A549 (cell line): Measurements from ENCODE around the gene GSTK1. TPM values are rescaled to one million over a fixed set of nuclear protein-coding genes. Genes with fewer than 3 reads are reported as not detected.

Experiments
- ATAC-seq, 2 experiments: fragments of 200-7000 bp in 1 of 2; fragments of >200 bp in 1 of 2; cut with Nextera tagmentation in 1 of 2; cut with Tn5 transposase in 1 of 2; 3 replicates each; pipeline versions ENCODE4 v1.8.0 to v1.9.1; 2018 to 2020; ENCODE audit warnings: mild to moderate bottlenecking in 1 of 2, moderate library complexity in 1 of 2
- CTCF ChIA-PET: fragments of 300-600 bp; sonication (Branson Sonifier 250); formaldehyde crosslinking; extraction: SDS; loops from one replicate; lab custom pipeline; 2021; ENCODE audit warnings: antibody characterized with exemption, inconsistent platforms; lab: Yijun Ruan, JAX
- POLR2A ChIA-PET: fragments of 350-600 bp; formaldehyde crosslinking; extraction: SDS; loops from one replicate; lab custom pipeline; 2021; ENCODE audit warnings: antibody characterized with exemption, inconsistent platforms; lab: Yijun Ruan, JAX
- DNase-seq, 2 experiments: peaks; one replicate each; pipeline versions ENCODE4 v3.0.0 to v3.0.0-alpha.2; 2011 to 2016; ENCODE audit warnings: low read depth in 1 of 2, low spot score in 1 of 2
- FAIRE-seq: peaks from 2 replicates; lab custom pipeline; 2011; peaks lifted over from hg19 to GRCh38; lab: Jason Lieb, UNC
- H3K27ac ChIP-seq, 2 experiments: fragments of >200 bp; sonication (Bioruptor Twin); formaldehyde crosslinking; 3 replicates each; pipeline ENCODE4 v1.5.1; 2016 to 2017
- H3K4me1 ChIP-seq: fragments of >200 bp; sonication (Bioruptor Twin); formaldehyde crosslinking; 3 replicates; pipeline ENCODE4 v1.6.1; 2016
- H3K4me2 ChIP-seq: fragments of >200 bp; sonication (Bioruptor Twin); formaldehyde crosslinking; 3 replicates; pipeline ENCODE4 v1.6.1; 2016
- H3K4me3 ChIP-seq: fragments of >200 bp; sonication (Bioruptor Twin); formaldehyde crosslinking; 3 replicates; pipeline ENCODE4 v1.5.1; 2016
- H3K9me3 ChIP-seq: fragments of >200 bp; sonication (Bioruptor Twin); formaldehyde crosslinking; 3 replicates; pipeline ENCODE4 v1.6.1; 2016
- CBX2 ChIP-seq: fragments of 200-600 bp; sonication (generic); IDR thresholded peaks from 2 replicates; pipeline ENCODE4 v1.6.1; 2016; ENCODE audit warnings: low read depth, mild to moderate bottlenecking, borderline replicate concordance
- CBX8 ChIP-seq: fragments of 200-600 bp; sonication (generic); IDR thresholded peaks from 2 replicates; pipeline ENCODE4 v1.6.1; 2016
- EHF ChIP-seq: fragments of 250-450 bp; sonication (Bioruptor Pico); IDR thresholded peaks from 2 replicates; pipeline ENCODE4 v1.5.0; 2020; ENCODE audit warnings: mild to moderate bottlenecking
- ESRRA ChIP-seq: fragments of 150-350 bp; IDR thresholded peaks from 2 replicates; pipeline ENCODE4 v1.6.1; 2014; ENCODE audit warnings: mild to moderate bottlenecking, low read length, borderline replicate concordance
- FOSL2 ChIP-seq, 2 experiments: fragments of 450-650 bp in 1 of 2; fragments of >200 bp in 1 of 2; sonication (Bioruptor Twin) in 1 of 2; formaldehyde crosslinking; IDR thresholded peaks; 2 replicates each; pipeline versions ENCODE4 v1.5.0 to v1.6.1; 2016 to 2020; ENCODE audit warnings: mild to moderate bottlenecking in 1 of 2, moderate library complexity in 1 of 2
- HOXB13 ChIP-seq: fragments of 250-450 bp; sonication (Bioruptor Pico); IDR thresholded peaks from 2 replicates; pipeline ENCODE4 v1.5.0; 2020; ENCODE audit warnings: low read depth, mild to moderate bottlenecking, moderate library complexity
- HOXB5 ChIP-seq: fragments of 250-450 bp; sonication (Bioruptor Pico); IDR thresholded peaks from 2 replicates; pipeline ENCODE4 v1.5.0; 2020; ENCODE audit warnings: mild to moderate bottlenecking, moderate library complexity
- KDM5A ChIP-seq: fragments of 200-600 bp; sonication (generic); IDR thresholded peaks from 2 replicates; pipeline ENCODE4 v1.6.1; 2016; ENCODE audit warnings: antibody characterized with exemption, mild to moderate bottlenecking
- MAFK ChIP-seq: fragments of 450-650 bp; IDR thresholded peaks from 2 replicates; pipeline ENCODE4 v1.6.1; 2014; ENCODE audit not compliant: partially characterized antibody
- NPAS2 ChIP-seq: fragments of 250-450 bp; sonication (Bioruptor Pico); IDR thresholded peaks from 2 replicates; pipeline ENCODE4 v1.8.0; 2022; ENCODE audit warnings: mild to moderate bottlenecking, moderate library complexity, borderline replicate concordance
- POLR2A ChIP-seq: IDR thresholded peaks from 2 replicates; pipeline ENCODE4 v1.6.1; 2012; ENCODE audit warnings: mild to moderate bottlenecking, low read length
- POLR2AphosphoS2 ChIP-seq: conservative IDR thresholded peaks from 2 replicates; pipeline ENCODE4 v1.6.1; 2012; ENCODE audit warnings: low read length, improper control_type of control experiment, inconsistent platforms
- RAD21 ChIP-seq, 2 experiments: fragments of >200 bp in 1 of 2; sonication (Bioruptor Twin) in 1 of 2; formaldehyde crosslinking in 1 of 2; IDR thresholded peaks in 1 of 2; conservative IDR thresholded peaks in 1 of 2; 2 replicates in 1 of 2; 3 replicates in 1 of 2; pipeline ENCODE4 v1.6.1; 2012 to 2018; ENCODE audit warnings: inconsistent platforms in 1 of 2
- RARB ChIP-seq: fragments of 250-450 bp; sonication (Bioruptor Pico); IDR thresholded peaks from 2 replicates; pipeline ENCODE4 v1.8.0; 2021; ENCODE audit warnings: mild to moderate bottlenecking, moderate library complexity
- RCOR1 ChIP-seq: fragments of 150-350 bp; IDR thresholded peaks from 2 replicates; pipeline ENCODE4 v1.6.1; 2014; ENCODE audit warnings: antibody characterized with exemption, low read length, low read depth
- RNF2 ChIP-seq: fragments of 200-600 bp; sonication (generic); IDR thresholded peaks from 2 replicates; pipeline ENCODE4 v1.6.1; 2016; ENCODE audit warnings: low read depth, mild to moderate bottlenecking, antibody characterized with exemption, moderate library complexity, borderline replicate concordance
- ZNF302 ChIP-seq: fragments of 250-450 bp; sonication (Bioruptor Pico); IDR thresholded peaks from 2 replicates; pipeline ENCODE4 v1.9.0; 2021; ENCODE audit warnings: inconsistent platforms, mild to moderate bottlenecking, moderate library complexity
- WGBS: methylation state at CpG from one replicate; pipeline ENCODE4 v1.1.6; 2017; ENCODE audit errors: missing lambda C conversion rate; 5-methylcytosine and 5-hydroxymethylcytosine counted together
- polyA plus RNA-seq, 4 experiments: library from polyadenylated mRNA; depleted of rRNA in 3 of 4; stranded (reverse); fragments of >200 nt; fragmentation: RNase III in 1 of 4; extraction: RNeasy Plus Mini Kit Qiagen cat#74134 plus additional on column Dnase treatment in 1 of 4; gene quantifications; 2 replicates in 3 of 4; 3 replicates in 1 of 4; pipeline ENCODE4 v1.2.3, GENCODE V29; 2011 to 2017
- TF ChIP-seq, protein P1 (sequence below): IDR thresholded peaks from 2 replicates; pipeline ENCODE4 v1.6.1; 2012
- TF ChIP-seq, protein P2 (sequence below): IDR thresholded peaks from 2 replicates; pipeline ENCODE4 v1.6.1; 2012; ENCODE audit warnings: low read depth, borderline replicate concordance
- TF ChIP-seq, protein P3 (sequence below): fragments of >200 bp; sonication (Bioruptor Twin); formaldehyde crosslinking; IDR thresholded peaks from 3 replicates; pipeline ENCODE4 v1.6.1; 2016
- TF ChIP-seq, protein P4 (sequence below): fragments of 150-350 bp; IDR thresholded peaks from 2 replicates; pipeline ENCODE4 v1.6.1; 2014; ENCODE audit warnings: low read depth, mild to moderate bottlenecking, low read length

The GSTK1 gene
- polyA plus RNA-seq, 2 of the 4 experiments (the other 2 are of a cell fraction): 76.6 to 91.5 TPM

DNA sequence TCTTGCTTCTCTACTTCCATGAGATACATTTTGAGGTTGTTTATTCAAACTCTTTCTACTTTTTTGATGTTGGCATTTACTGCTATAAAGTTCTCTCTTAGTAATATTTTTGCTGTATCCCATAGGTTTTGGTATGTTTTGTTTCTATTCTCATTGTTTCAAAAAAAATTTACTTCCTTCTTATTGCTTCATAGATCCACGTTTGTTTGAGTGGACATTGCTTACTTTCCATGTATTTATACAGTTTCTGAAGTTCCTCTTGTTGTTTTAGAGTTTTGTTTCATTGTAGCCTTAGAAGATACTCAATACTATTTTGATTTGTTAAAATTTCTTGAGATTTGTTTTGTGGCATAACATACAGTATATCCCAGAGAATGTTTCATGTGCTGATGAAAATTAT is 27.7 kb upstream of the GSTK1 start (continued):
- TF ChIP-seq, protein P1, sequence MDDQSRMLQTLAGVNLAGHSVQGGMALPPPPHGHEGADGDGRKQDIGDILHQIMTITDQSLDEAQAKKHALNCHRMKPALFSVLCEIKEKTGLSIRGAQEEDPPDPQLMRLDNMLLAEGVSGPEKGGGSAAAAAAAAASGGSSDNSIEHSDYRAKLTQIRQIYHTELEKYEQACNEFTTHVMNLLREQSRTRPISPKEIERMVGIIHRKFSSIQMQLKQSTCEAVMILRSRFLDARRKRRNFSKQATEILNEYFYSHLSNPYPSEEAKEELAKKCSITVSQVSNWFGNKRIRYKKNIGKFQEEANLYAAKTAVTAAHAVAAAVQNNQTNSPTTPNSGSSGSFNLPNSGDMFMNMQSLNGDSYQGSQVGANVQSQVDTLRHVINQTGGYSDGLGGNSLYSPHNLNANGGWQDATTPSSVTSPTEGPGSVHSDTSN: no peak
- no peak for TF ChIP-seq CBX8
- TF ChIP-seq MAFK: no peak
- TF ChIP-seq, protein P2, sequence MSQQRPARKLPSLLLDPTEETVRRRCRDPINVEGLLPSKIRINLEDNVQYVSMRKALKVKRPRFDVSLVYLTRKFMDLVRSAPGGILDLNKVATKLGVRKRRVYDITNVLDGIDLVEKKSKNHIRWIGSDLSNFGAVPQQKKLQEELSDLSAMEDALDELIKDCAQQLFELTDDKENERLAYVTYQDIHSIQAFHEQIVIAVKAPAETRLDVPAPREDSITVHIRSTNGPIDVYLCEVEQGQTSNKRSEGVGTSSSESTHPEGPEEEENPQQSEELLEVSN: no peak
- TF ChIP-seq, all 56 proteins: peak for 0

DNA sequence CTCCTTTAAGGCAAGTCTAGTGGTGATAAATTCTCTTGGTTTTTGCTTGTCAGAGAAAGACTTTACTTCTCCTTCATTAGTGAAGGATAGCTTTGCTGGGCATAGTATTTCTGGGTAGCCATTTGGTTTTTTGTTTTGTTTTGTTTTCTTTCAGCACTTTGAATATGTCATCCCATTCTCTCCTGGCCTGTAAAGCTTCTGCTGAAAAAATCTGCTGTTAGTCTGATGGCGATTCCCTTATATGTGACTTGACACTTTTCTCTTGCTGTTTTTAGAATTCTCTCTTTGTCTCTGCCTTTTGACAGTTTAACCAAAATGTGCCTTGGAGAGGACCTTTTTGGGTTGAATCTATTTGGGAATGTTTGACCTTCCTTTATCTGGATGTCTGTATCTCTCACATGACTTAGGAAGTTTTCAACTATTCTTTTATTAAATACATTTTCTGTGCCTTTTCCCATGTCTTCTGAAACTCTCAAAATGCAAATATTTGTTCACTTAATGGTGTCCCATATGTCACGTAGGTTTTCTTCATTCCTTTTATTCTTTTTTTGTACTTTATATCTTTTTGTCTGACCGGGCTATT is 26.7 kb upstream of the GSTK1 start:
- ChIA-PET CTCF (interaction anchor here (1.3 kb wide), 1 partner anchor 180 kb away, joined by 4 read pairs; no protein-coding TSS in a partner anchor), POLR2A (no interaction called here)
- Histone ChIP-seq H3K4me2 (no peak overlapping the region), H3K4me3 (no peak overlapping the region), H3K4me1 (no peaks in the 10 kb centered on the region), H3K27ac (no peak overlapping the region), H3K9me3 (peaks cover 9% of the 10 kb centered on the region)
- TF ChIP-seq KDM5A: no peak
- no peak for TF ChIP-seq RARB (CRISPR knock-in tag)
- no peak for TF ChIP-seq HOXB13 (CRISPR knock-in tag)
- no peak for TF ChIP-seq POLR2AphosphoS2
- TF ChIP-seq RNF2: no peak
- TF ChIP-seq RAD21 (conservative IDR thresholded peaks at IDR 0.05 in 1 of 2, IDR thresholded peaks at IDR 0.05 in 1 of 2): no peak
- TF ChIP-seq EHF (CRISPR knock-in tag): no peak
- TF ChIP-seq ZNF302: no peak
- no peak for TF ChIP-seq RCOR1
- TF ChIP-seq POLR2A: no peak
- TF ChIP-seq, protein P1: no peak
- TF ChIP-seq ESRRA: no peak
- no peak for TF ChIP-seq FOSL2 (IDR thresholded peaks at IDR 0.05)
- TF ChIP-seq FOSL2 (CRISPR knock-in tag; IDR thresholded peaks at IDR 0.05): no peak
- TF ChIP-seq HOXB5 (CRISPR knock-in tag): no peak
- TF ChIP-seq, protein P3, sequence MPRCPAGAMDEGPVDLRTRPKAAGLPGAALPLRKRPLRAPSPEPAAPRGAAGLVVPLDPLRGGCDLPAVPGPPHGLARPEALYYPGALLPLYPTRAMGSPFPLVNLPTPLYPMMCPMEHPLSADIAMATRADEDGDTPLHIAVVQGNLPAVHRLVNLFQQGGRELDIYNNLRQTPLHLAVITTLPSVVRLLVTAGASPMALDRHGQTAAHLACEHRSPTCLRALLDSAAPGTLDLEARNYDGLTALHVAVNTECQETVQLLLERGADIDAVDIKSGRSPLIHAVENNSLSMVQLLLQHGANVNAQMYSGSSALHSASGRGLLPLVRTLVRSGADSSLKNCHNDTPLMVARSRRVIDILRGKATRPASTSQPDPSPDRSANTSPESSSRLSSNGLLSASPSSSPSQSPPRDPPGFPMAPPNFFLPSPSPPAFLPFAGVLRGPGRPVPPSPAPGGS: no peak
- no peak for TF ChIP-seq NPAS2 (CRISPR knock-in tag)
- TF ChIP-seq, protein P4, sequence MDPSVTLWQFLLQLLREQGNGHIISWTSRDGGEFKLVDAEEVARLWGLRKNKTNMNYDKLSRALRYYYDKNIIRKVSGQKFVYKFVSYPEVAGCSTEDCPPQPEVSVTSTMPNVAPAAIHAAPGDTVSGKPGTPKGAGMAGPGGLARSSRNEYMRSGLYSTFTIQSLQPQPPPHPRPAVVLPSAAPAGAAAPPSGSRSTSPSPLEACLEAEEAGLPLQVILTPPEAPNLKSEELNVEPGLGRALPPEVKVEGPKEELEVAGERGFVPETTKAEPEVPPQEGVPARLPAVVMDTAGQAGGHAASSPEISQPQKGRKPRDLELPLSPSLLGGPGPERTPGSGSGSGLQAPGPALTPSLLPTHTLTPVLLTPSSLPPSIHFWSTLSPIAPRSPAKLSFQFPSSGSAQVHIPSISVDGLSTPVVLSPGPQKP: no peak
- TF ChIP-seq CBX2: no peak
- DNase-seq: no peak
- 18% methylated on average over 3 of the region's 3 CpGs for WGBS
- no peak for FAIRE-seq
- ATAC-seq: no peak
